Trophoblast cell (in vitro differentiated cells and primary cell): Measurements from ENCODE around the gene ADGRF5.

Experiments used
- DNase-seq, 2 donors: peaks; one replicate each; pipeline ENCODE4 v3.0.0-alpha.2; 2016
- H2AFZ ChIP-seq: 2 replicates; pipeline ENCODE4 v1.6.1; 2013; ENCODE audit warnings: low read length, moderate library complexity, mild to moderate bottlenecking; ENCODE audit not compliant: insufficient read depth, poor library complexity
- H2AK5ac ChIP-seq: 2 replicates; pipeline ENCODE4 v1.6.1; 2013; ENCODE audit warnings: mild to moderate bottlenecking, low read length
- H2BK120ac ChIP-seq: 2 replicates; pipeline ENCODE4 v1.6.1; 2013; ENCODE audit warnings: low read length, mild to moderate bottlenecking, moderate library complexity; ENCODE audit not compliant: insufficient read depth, poor library complexity
- H2BK12ac ChIP-seq: 2 replicates; pipeline ENCODE4 v1.6.1; 2013; ENCODE audit warnings: mild to moderate bottlenecking, low read length, moderate library complexity
- H2BK5ac ChIP-seq: 2 replicates; pipeline ENCODE4 v1.6.1; 2013; ENCODE audit warnings: low read length, low read depth, moderate library complexity, mild to moderate bottlenecking; ENCODE audit not compliant: poor library complexity
- H3K14ac ChIP-seq: 2 replicates; pipeline ENCODE4 v1.6.1; 2013; ENCODE audit warnings: mild to moderate bottlenecking, low read length
- H3K18ac ChIP-seq: 2 replicates; pipeline ENCODE4 v1.6.1; 2013; ENCODE audit warnings: mild to moderate bottlenecking, low read length
- H3K23ac ChIP-seq: 2 replicates; pipeline ENCODE4 v1.6.1; 2013; ENCODE audit warnings: low read length
- H3K27ac ChIP-seq: 2 replicates; pipeline ENCODE4 v1.5.1; 2013; ENCODE audit warnings: low read depth, mild to moderate bottlenecking, inconsistent platforms, low read length, moderate library complexity
- H3K27me3 ChIP-seq: 2 replicates; pipeline ENCODE4 v1.6.1; 2013; ENCODE audit warnings: inconsistent platforms, mild to moderate bottlenecking, low read length, moderate library complexity; ENCODE audit not compliant: insufficient read depth
- H3K36me3 ChIP-seq, 2 experiments: 1 replicate in 1 of 2; 2 replicates in 1 of 2; pipeline ENCODE4 v1.6.1; 2013; ENCODE audit warnings: low read length in 2 of 2, mild to moderate bottlenecking in 2 of 2, moderate library complexity in 1 of 2; ENCODE audit not compliant: insufficient read depth in 2 of 2, control insufficient read depth in 1 of 2
- H3K4ac ChIP-seq: 2 replicates; pipeline ENCODE4 v1.6.1; 2013; ENCODE audit warnings: low read depth, mild to moderate bottlenecking, low read length, moderate library complexity
- H3K4me1 ChIP-seq, 2 experiments: 1 replicate in 1 of 2; 2 replicates in 1 of 2; pipeline ENCODE4 v1.6.1; 2013; ENCODE audit warnings: low read length in 2 of 2, mild to moderate bottlenecking in 2 of 2, moderate library complexity in 1 of 2; ENCODE audit not compliant: insufficient read depth in 2 of 2, control insufficient read depth in 1 of 2
- H3K4me2 ChIP-seq: 2 replicates; pipeline ENCODE4 v1.6.1; 2013; ENCODE audit warnings: inconsistent platforms, mild to moderate bottlenecking, low read length, moderate library complexity
- H3K4me3 ChIP-seq: 2 replicates; pipeline ENCODE4 v1.5.1; 2013; ENCODE audit warnings: mild to moderate bottlenecking, low read depth, low read length, inconsistent platforms
- H3K79me1 ChIP-seq: one replicate; pipeline ENCODE4 v1.6.1; 2013; ENCODE audit warnings: low read length
- H3K79me2 ChIP-seq: 2 replicates; pipeline ENCODE4 v1.6.1; 2013; ENCODE audit warnings: low read length, mild to moderate bottlenecking; ENCODE audit not compliant: control insufficient read depth, insufficient read depth, poor library complexity
- H3K9ac ChIP-seq: 2 replicates; pipeline ENCODE4 v1.6.1; 2013; ENCODE audit warnings: mild to moderate bottlenecking, low read length
- H3K9me3 ChIP-seq: 2 replicates; pipeline ENCODE4 v1.6.1; 2013; ENCODE audit warnings: low read depth, mild to moderate bottlenecking, control low read depth, inconsistent platforms, low read length; ENCODE audit not compliant: insufficient read depth
- H4K12ac ChIP-seq: 2 replicates; pipeline ENCODE4 v1.6.1; 2013; ENCODE audit warnings: low read depth, mild to moderate bottlenecking, low read length, moderate library complexity
- H4K8ac ChIP-seq: 2 replicates; pipeline ENCODE4 v1.6.1; 2013; ENCODE audit warnings: low read depth, mild to moderate bottlenecking, low read length, moderate library complexity
- H4K91ac ChIP-seq: one replicate; pipeline ENCODE4 v1.6.1; 2013; ENCODE audit warnings: low read depth, mild to moderate bottlenecking, low read length, moderate library complexity
- WGBS: extraction: QIAGEN DNeasy Blood & Tissue Kit; methylation state at CpG from one replicate; pipeline ENCODE4 v1.1.7; 2013; ENCODE audit warnings: missing lambda C conversion rate; ENCODE audit not compliant: insufficient read length, insufficient coverage; ENCODE audit errors: extremely low coverage; 5-methylcytosine and 5-hydroxymethylcytosine counted together

The ADGRF5 gene

GRCh38 chr6:46930331-46930730 is 8.6 kb upstream of the ADGRF5 start:
- Histone ChIP-seq H3K27ac (no peak overlapping the region), H3K36me3 (no peaks in the 10 kb centered on the region), H2AK5ac (no peak overlapping the region), H4K12ac (no peak overlapping the region), H3K4me3 (no peak overlapping the region), H2BK12ac (no peak overlapping the region), H3K4me1 (peaks cover 2 to 3% of the 10 kb centered on the region in 2 experiments), H2BK5ac (no peak overlapping the region), H3K23ac (no peak overlapping the region), H4K8ac (no peak overlapping the region), H3K4me2 (no peak overlapping the region), H3K9me3 (no peaks in the 10 kb centered on the region), H3K79me1 (no peaks in the 10 kb centered on the region), H3K18ac (no peak overlapping the region), H3K9ac (no peak overlapping the region), H2AFZ (no peak overlapping the region), H3K79me2 (no peaks in the 10 kb centered on the region), H3K4ac (no peak overlapping the region), H3K14ac (no peak overlapping the region), H4K91ac (no peak overlapping the region), H2BK120ac (no peak overlapping the region), H3K27me3 (no peaks in the 10 kb centered on the region)
- peak; percentile 35 to 86 for DNase-seq
- no CpG with 5 or more reads among the region's 2 CpGs for WGBS

GRCh38 chr6:46927066-46927465 is 5.3 kb upstream of the ADGRF5 start:
- no peaks in the 10 kb centered on the region for H3K79me2 ChIP-seq
- H3K9me3 ChIP-seq, result no peaks in the 10 kb centered on the region
- H2BK12ac ChIP-seq, result no peak overlapping the region
- H3K27ac ChIP-seq, result no peak overlapping the region
- H3K36me3 ChIP-seq, result no peaks in the 10 kb centered on the region
- H3K4me3 ChIP-seq, result no peak overlapping the region
- H4K91ac ChIP-seq, result no peak overlapping the region
- DNase-seq, result peak in 1 of 2 donors; percentile 17
- H4K12ac ChIP-seq, result no peak overlapping the region
- no peak overlapping the region for H2AK5ac ChIP-seq
- H3K9ac ChIP-seq, result no peak overlapping the region
- H3K18ac ChIP-seq, result no peak overlapping the region
- no peak overlapping the region for H3K4me2 ChIP-seq
- H3K4ac ChIP-seq, result no peak overlapping the region
- H4K8ac ChIP-seq, result no peak overlapping the region
- H3K14ac ChIP-seq, result no peak overlapping the region
- H3K27me3 ChIP-seq, result no peaks in the 10 kb centered on the region
- no CpG with 5 or more reads among the region's 5 CpGs for WGBS
- no peak overlapping the region for H2BK120ac ChIP-seq
- no peak overlapping the region for H3K23ac ChIP-seq
- no peak overlapping the region for H2AFZ ChIP-seq
- no peak overlapping the region for H2BK5ac ChIP-seq
- peaks cover 0 to 1% of the 10 kb centered on the region in 2 experiments for H3K4me1 ChIP-seq
- H3K79me1 ChIP-seq, result no peaks in the 10 kb centered on the region

DNA sequence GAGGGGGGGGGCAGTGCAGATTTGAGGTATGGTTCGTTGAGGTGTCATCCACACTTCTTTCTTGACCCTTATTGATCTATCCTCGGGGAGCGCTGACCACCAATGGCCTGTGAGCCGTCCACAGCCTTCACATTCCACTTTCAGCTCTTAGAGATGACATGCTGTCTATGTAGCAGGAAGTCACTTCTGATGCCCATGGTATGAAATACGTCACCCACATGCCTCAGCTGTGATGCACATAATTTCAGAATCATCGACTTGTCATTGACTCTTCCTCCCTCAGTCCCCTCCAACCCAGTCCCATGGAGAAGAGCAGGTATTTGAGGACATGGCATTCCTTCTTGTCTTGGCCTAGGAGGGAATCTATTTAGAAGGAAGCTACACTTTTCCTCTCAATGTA is 4.7 kb upstream of the ADGRF5 start:
- H3K4ac ChIP-seq, result no peak overlapping the region
- no peak overlapping the region for H3K14ac ChIP-seq
- no peak overlapping the region for H4K91ac ChIP-seq
- H2AK5ac ChIP-seq, result no peak overlapping the region
- H3K27me3 ChIP-seq, result no peaks in the 10 kb centered on the region
- no peak overlapping the region for H2AFZ ChIP-seq
- no peaks in the 10 kb centered on the region for H3K79me2 ChIP-seq
- DNase-seq, result peak; percentile 89 to 93
- H2BK120ac ChIP-seq, result no peak overlapping the region
- H3K9ac ChIP-seq, result no peak overlapping the region
- no peak overlapping the region for H2BK5ac ChIP-seq
- no peak overlapping the region for H2BK12ac ChIP-seq
- no peaks in the 10 kb centered on the region for H3K36me3 ChIP-seq
- no peaks in the 10 kb centered on the region for H3K9me3 ChIP-seq
- H3K4me2 ChIP-seq, result no peak overlapping the region
- peaks cover 0 to 3% of the 10 kb centered on the region in 2 experiments for H3K4me1 ChIP-seq
- WGBS, result no CpG with 5 or more reads among the region's 6 CpGs
- H4K12ac ChIP-seq, result no peak overlapping the region
- no peak overlapping the region for H3K27ac ChIP-seq
- no peak overlapping the region for H3K4me3 ChIP-seq
- H3K18ac ChIP-seq, result no peak overlapping the region
- no peak overlapping the region for H4K8ac ChIP-seq
- H3K79me1 ChIP-seq, result no peaks in the 10 kb centered on the region
- H3K23ac ChIP-seq, result no peak overlapping the region

GRCh38 chr6:46925563-46926253 is 4.0 kb upstream of the ADGRF5 start:
- Histone ChIP-seq H3K18ac (no peak overlapping the region), H4K12ac (no peak overlapping the region), H3K9ac (no peak overlapping the region), H3K36me3 (no peaks in the 10 kb centered on the region), H3K9me3 (no peaks in the 10 kb centered on the region), H4K91ac (no peak overlapping the region), H2BK120ac (no peak overlapping the region), H3K27me3 (no peaks in the 10 kb centered on the region), H3K79me1 (no peaks in the 10 kb centered on the region), H2BK12ac (no peak overlapping the region), H3K27ac (no peak overlapping the region), H3K4me3 (no peak overlapping the region), H3K23ac (no peak overlapping the region), H2AFZ (no peak overlapping the region), H3K4me1 (peaks cover 0 to 3% of the 10 kb centered on the region in 2 experiments), H3K4ac (no peak overlapping the region), H2BK5ac (no peak overlapping the region), H3K14ac (no peak overlapping the region), H2AK5ac (no peak overlapping the region), H3K4me2 (no peak overlapping the region), H3K79me2 (no peaks in the 10 kb centered on the region), H4K8ac (no peak overlapping the region)
- DNase-seq, result peak; percentile 94 to 98
- no CpG with 5 or more reads among the region's 6 CpGs for WGBS
